GM18505 (cell line): ENCODE data around the gene SCUBE3.

Experiments used
- ATAC-seq: cut with Tn5 transposase; IDR thresholded peaks from one replicate; pipeline ENCODE4 v1.9.1; 2021; ENCODE audit not compliant: unreplicated experiment
- POLR2A ChIP-seq: IDR thresholded peaks from 4 replicates; pipeline ENCODE4 v1.6.1; 2011; ENCODE audit warnings: borderline replicate concordance; ENCODE audit not compliant: insufficient read depth, insufficient read length; ENCODE audit errors: extremely low read depth

The SCUBE3 gene

GRCh38 chr6:35214869-35215664 lies 1.3 kb downstream of the SCUBE3 start:
- no peak for TF ChIP-seq POLR2A
- no peak for ATAC-seq

GRCh38 chr6:35215665-35216411 lies 2.1 kb downstream of the SCUBE3 start:
- no peak for TF ChIP-seq POLR2A

GRCh38 chr6:35216412-35216732 lies 2.6 kb downstream of the SCUBE3 start:
- ATAC-seq: no peak
- TF ChIP-seq POLR2A: no peak

More at GRCh38 chr6:35215665-35216411, 2.1 kb downstream of the SCUBE3 start:
- no peak for ATAC-seq

- no peak for TF ChIP-seq POLR2A
- no peak for ATAC-seq
Measured at GRCh38 chr6:35216851-35217811, 3.4 kb downstream of the SCUBE3 start.

- ATAC-seq: no peak
- TF ChIP-seq POLR2A: no peak
Measured at GRCh38 chr6:35218021-35218420, 4.3 kb downstream of the SCUBE3 start.

GRCh38 chr6:35218456-35218855 lies 4.7 kb downstream of the SCUBE3 start:
- no peak for TF ChIP-seq POLR2A
- no peak for ATAC-seq

- TF ChIP-seq POLR2A: no peak
- no peak for ATAC-seq
Measured at GRCh38 chr6:35219683-35220326, 6.0 kb downstream of the SCUBE3 start.

GRCh38 chr6:35220711-35221110 lies 7.0 kb downstream of the SCUBE3 start:
- TF ChIP-seq POLR2A: no peak
- ATAC-seq: no peak

- no peak for ATAC-seq
- TF ChIP-seq POLR2A: no peak
Measured at GRCh38 chr6:35223396-35223795, 9.6 kb downstream of the SCUBE3 start.

GRCh38 chr6:35224720-35225119 lies 11.0 kb downstream of the SCUBE3 start:
- ATAC-seq: no peak
- no peak for TF ChIP-seq POLR2A

- TF ChIP-seq POLR2A: no peak
- ATAC-seq: no peak
Measured at GRCh38 chr6:35228481-35228880, 14.7 kb downstream of the SCUBE3 start.

- TF ChIP-seq POLR2A: no peak
- ATAC-seq: no peak
Measured at GRCh38 chr6:35229304-35229703, 15.5 kb downstream of the SCUBE3 start.

GRCh38 chr6:35230498-35230897 lies 16.7 kb downstream of the SCUBE3 start:
- no peak for TF ChIP-seq POLR2A
- no peak for ATAC-seq

- TF ChIP-seq POLR2A: no peak
- no peak for ATAC-seq
Measured at GRCh38 chr6:35230950-35231349, 17.2 kb downstream of the SCUBE3 start.

GRCh38 chr6:35231563-35231962 lies 17.8 kb downstream of the SCUBE3 start:
- no peak for ATAC-seq
- TF ChIP-seq POLR2A: no peak
